NB4 (cell line): ENCODE results near the gene KIRREL2.

ENCODE experiments used
- CTCF ChIP-seq: IDR thresholded peaks from one replicate; pipeline ENCODE4 v1.5.1; 2012; ENCODE audit warnings: low read depth, low read length
- MAX ChIP-seq: IDR thresholded peaks from 2 replicates; pipeline ENCODE4 v1.6.1; 2011; ENCODE audit warnings: low read depth, low read length

- TF ChIP-seq CTCF (no peak), MAX (no peak)
Measured at GRCh38 chr19:35888398-35888797, 31.7 kb downstream of the KIRREL2 start.
